Ovary (tissue), 3 donors: ENCODE measurements around the gene CDC42BPB.

Source experiments
- EP300 ChIP-seq: sonication (generic); formaldehyde crosslinking; IDR thresholded peaks from one replicate; pipeline ENCODE4 v1.6.1; 2017; ENCODE audit warnings: antibody characterized with exemption
- TF ChIP-seq, protein P1 (sequence below), 3 donors: fragments of 450-650 bp in 2 of 3; fragments of 200-600 bp in 1 of 3; IDR thresholded peaks; one replicate each; pipeline versions ENCODE4 v1.5.1 to v1.8.0; 2016 to 2022; ENCODE audit warnings: antibody characterized with exemption in 3 of 3, mild to moderate bottlenecking in 1 of 3
- donor health status: DM: no; HTN: no; CAD: no.

DNA sequence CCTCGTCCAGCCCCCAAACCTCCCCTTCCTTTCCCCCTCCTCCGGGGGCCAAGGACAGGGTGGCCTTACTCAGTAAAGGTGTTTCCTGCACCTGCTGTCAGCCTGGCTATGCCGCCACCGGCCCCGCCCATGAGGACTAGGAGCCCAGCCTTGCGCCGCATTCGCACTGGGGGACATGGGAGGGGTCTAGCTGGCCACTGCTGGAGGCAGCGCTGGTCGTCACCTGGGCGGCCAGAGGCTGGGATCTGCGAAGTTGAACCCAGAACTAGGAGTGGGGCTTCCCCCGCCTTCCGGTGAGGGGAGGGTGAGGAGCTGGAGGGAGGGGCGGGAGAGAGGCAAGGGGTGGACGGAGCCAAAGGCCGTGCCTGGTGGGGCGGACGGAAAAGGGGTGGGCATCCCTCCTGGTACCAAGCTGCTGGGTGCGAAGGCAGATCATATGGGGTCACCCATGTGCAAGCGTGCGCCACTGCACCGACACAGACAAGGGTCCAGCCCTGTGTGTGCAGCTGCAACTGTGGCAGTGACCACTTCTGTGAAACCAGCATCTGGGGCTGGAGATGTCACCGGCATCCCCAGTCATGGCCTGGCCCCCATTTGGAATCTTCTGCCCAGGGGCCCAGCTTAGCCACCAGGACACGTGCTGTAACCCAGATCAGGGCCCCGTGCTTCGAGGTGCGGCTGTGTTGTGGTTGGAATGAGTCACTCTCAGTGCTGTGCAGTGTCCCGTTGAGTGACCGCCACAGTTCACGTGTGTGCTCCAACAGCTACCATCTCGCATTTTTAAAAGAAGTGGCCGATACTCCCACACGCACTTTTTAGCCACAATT, 126.4 kb downstream of the CDC42BPB start:
- TF ChIP-seq, protein P1, sequence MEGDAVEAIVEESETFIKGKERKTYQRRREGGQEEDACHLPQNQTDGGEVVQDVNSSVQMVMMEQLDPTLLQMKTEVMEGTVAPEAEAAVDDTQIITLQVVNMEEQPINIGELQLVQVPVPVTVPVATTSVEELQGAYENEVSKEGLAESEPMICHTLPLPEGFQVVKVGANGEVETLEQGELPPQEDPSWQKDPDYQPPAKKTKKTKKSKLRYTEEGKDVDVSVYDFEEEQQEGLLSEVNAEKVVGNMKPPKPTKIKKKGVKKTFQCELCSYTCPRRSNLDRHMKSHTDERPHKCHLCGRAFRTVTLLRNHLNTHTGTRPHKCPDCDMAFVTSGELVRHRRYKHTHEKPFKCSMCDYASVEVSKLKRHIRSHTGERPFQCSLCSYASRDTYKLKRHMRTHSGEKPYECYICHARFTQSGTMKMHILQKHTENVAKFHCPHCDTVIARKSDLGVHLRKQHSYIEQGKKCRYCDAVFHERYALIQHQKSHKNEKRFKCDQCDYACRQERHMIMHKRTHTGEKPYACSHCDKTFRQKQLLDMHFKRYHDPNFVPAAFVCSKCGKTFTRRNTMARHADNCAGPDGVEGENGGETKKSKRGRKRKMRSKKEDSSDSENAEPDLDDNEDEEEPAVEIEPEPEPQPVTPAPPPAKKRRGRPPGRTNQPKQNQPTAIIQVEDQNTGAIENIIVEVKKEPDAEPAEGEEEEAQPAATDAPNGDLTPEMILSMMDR (IDR thresholded peaks at IDR 0.05) = no peak
- no peak for TF ChIP-seq EP300
